Keratinocyte (primary cell): ENCODE results near the gene CEP63.

Experiments used
- CTCF ChIP-seq, 3 experiments: IDR thresholded peaks in 1 of 3; conservative IDR thresholded peaks in 1 of 3; optimal IDR thresholded peaks in 1 of 3; 2 replicates in 2 of 3; 3 replicates in 1 of 3; pipeline versions ENCODE3 to v1.5.1; 2011; ENCODE audit warnings: low read length in 3 of 3, mild to moderate bottlenecking in 3 of 3, moderate library complexity in 2 of 3, control low read depth in 1 of 3, inconsistent platforms in 1 of 3; ENCODE audit not compliant: insufficient read depth in 2 of 3; ENCODE audit errors: extremely low read depth in 1 of 3
- EZH2 ChIP-seq: IDR thresholded peaks from one replicate; pipeline ENCODE4 v1.6.1; 2012; ENCODE audit warnings: inconsistent platforms, mild to moderate bottlenecking, low read length, moderate library complexity

GRCh38 chr3:134618478-134619300 is 132.8 kb downstream of the CEP63 start:
- TF ChIP-seq EZH2 = no peak
- TF ChIP-seq CTCF (optimal IDR thresholded peaks at IDR 0.05 in 1 of 3, IDR thresholded peaks at IDR 0.05 in 1 of 3, conservative IDR thresholded peaks at IDR 0.05 in 1 of 3; ENCODE audit: extremely low read depth in 1 of 3, insufficient read depth in 2 of 3, low read length in 3 of 3) = no peak
